Loucy (cell line): ENCODE measurements around the gene MX2.

Source experiments
- H2AFZ ChIP-seq: fragments of 200-600 bp; sonication (generic); 2 replicates; pipeline ENCODE4 v1.6.0; 2016; ENCODE audit warnings: antibody characterized with exemption, mild to moderate bottlenecking, low read length, moderate library complexity
- H3F3A ChIP-seq: fragments of 200-600 bp; 2 replicates; pipeline ENCODE4 v1.6.0; 2016; ENCODE audit warnings: antibody characterized with exemption, low read depth, mild to moderate bottlenecking
- H3K27me3 ChIP-seq: fragments of 200-600 bp; sonication (generic); 2 replicates; pipeline ENCODE4 v1.6.1; 2014; ENCODE audit warnings: low read length, mild to moderate bottlenecking; ENCODE audit not compliant: insufficient read depth, poor library complexity, severe bottlenecking
- H3K36me3 ChIP-seq: fragments of 200-600 bp; sonication (generic); 2 replicates; pipeline ENCODE4 v1.6.1; 2016; ENCODE audit warnings: low read length; ENCODE audit not compliant: insufficient read depth
- H3K4me1 ChIP-seq: fragments of 200-600 bp; sonication (generic); 2 replicates; pipeline ENCODE4 v1.5.1; 2014; ENCODE audit warnings: low read length, mild to moderate bottlenecking; ENCODE audit not compliant: insufficient read depth, poor library complexity, severe bottlenecking
- H3K4me2 ChIP-seq: fragments of 200-600 bp; sonication (generic); 2 replicates; pipeline ENCODE4 v1.6.0; 2014; ENCODE audit warnings: antibody characterized with exemption, low read length, low read depth, mild to moderate bottlenecking; ENCODE audit not compliant: poor library complexity, severe bottlenecking
- H3K4me3 ChIP-seq: fragments of 200-600 bp; sonication (generic); 2 replicates; pipeline ENCODE4 v1.5.1; 2014; ENCODE audit warnings: low read length, mild to moderate bottlenecking, mixed read lengths; ENCODE audit not compliant: poor library complexity, severe bottlenecking
- H3K79me2 ChIP-seq: fragments of 200-600 bp; sonication (generic); 2 replicates; pipeline ENCODE4 v1.6.1; 2014; ENCODE audit warnings: low read length; ENCODE audit not compliant: insufficient read depth
- H3K9ac ChIP-seq: fragments of 200-600 bp; sonication (generic); 2 replicates; pipeline ENCODE4 v1.6.0; 2014; ENCODE audit warnings: mild to moderate bottlenecking, low read depth, low read length, moderate library complexity; ENCODE audit not compliant: poor library complexity, severe bottlenecking
- H3K9me2 ChIP-seq: fragments of 200-600 bp; sonication (generic); replicated peaks from 2 replicates; pipeline ENCODE4 v1.6.1; 2016; ENCODE audit warnings: low read depth, low read length, mixed read lengths
- H3K9me3 ChIP-seq: fragments of 200-600 bp; sonication (generic); 2 replicates; pipeline ENCODE4 v1.6.1; 2014; ENCODE audit warnings: mild to moderate bottlenecking, antibody characterized with exemption, low read length, low read depth; ENCODE audit not compliant: insufficient read depth
- H4K20me1 ChIP-seq: fragments of 200-600 bp; sonication (generic); 2 replicates; pipeline ENCODE4 v1.6.0; 2014; ENCODE audit warnings: antibody characterized with exemption, low read length, mild to moderate bottlenecking; ENCODE audit not compliant: insufficient read depth, poor library complexity, severe bottlenecking
- CTCF ChIP-seq: fragments of 200-600 bp; sonication (generic); conservative IDR thresholded peaks from 2 replicates; pipeline ENCODE4 v1.5.1; 2014; ENCODE audit warnings: mild to moderate bottlenecking, antibody characterized with exemption, low read length
- EZH2phosphoT487 ChIP-seq: fragments of 200-600 bp; IDR thresholded peaks from 2 replicates; pipeline ENCODE4 v1.6.1; 2018; ENCODE audit warnings: antibody characterized with exemption, mild to moderate bottlenecking, moderate library complexity, borderline replicate concordance

Gene MX2

GRCh38 chr21:41345934-41346685 lies 15.7 kb upstream of the MX2 start:
- H4K20me1 ChIP-seq: no peaks in the 10 kb centered on the region
- H3K4me2 ChIP-seq: no peak overlapping the region
- no peak overlapping the region for H3K4me3 ChIP-seq
- H3K4me1 ChIP-seq: no peaks in the 10 kb centered on the region
- no peaks in the 10 kb centered on the region for H3F3A ChIP-seq
- H3K36me3 ChIP-seq: no peaks in the 10 kb centered on the region
- no peaks in the 10 kb centered on the region for H3K9me3 ChIP-seq
- H3K9ac ChIP-seq: no peak overlapping the region
- no peaks in the 10 kb centered on the region for H3K9me2 ChIP-seq
- H2AFZ ChIP-seq: no peak overlapping the region
- H3K27me3 ChIP-seq: no peaks in the 10 kb centered on the region
- no peak for TF ChIP-seq EZH2phosphoT487
- no peak for TF ChIP-seq CTCF
- H3K79me2 ChIP-seq: no peaks in the 10 kb centered on the region

- no peak overlapping the region for H3K4me3 ChIP-seq
- H3K4me1 ChIP-seq: no peaks in the 10 kb centered on the region
- H4K20me1 ChIP-seq: no peaks in the 10 kb centered on the region
- no peak overlapping the region for H3K4me2 ChIP-seq
- H2AFZ ChIP-seq: no peak overlapping the region
- H3K79me2 ChIP-seq: no peaks in the 10 kb centered on the region
- no peaks in the 10 kb centered on the region for H3K9me3 ChIP-seq
- no peaks in the 10 kb centered on the region for H3K9me2 ChIP-seq
- no peaks in the 10 kb centered on the region for H3K36me3 ChIP-seq
- H3K27me3 ChIP-seq: no peaks in the 10 kb centered on the region
- no peak overlapping the region for H3K9ac ChIP-seq
- no peaks in the 10 kb centered on the region for H3F3A ChIP-seq
- TF ChIP-seq CTCF (no peak), EZH2phosphoT487 (no peak)
Measured at GRCh38 chr21:41346758-41347157, 15.1 kb upstream of the MX2 start.

- H3K4me3 ChIP-seq: no peak overlapping the region
- no peaks in the 10 kb centered on the region for H3F3A ChIP-seq
- H3K79me2 ChIP-seq: no peaks in the 10 kb centered on the region
- H3K36me3 ChIP-seq: no peaks in the 10 kb centered on the region
- no peak for TF ChIP-seq EZH2phosphoT487
- no peak for TF ChIP-seq CTCF
- no peaks in the 10 kb centered on the region for H3K9me3 ChIP-seq
- no peak overlapping the region for H3K9ac ChIP-seq
- H3K9me2 ChIP-seq: no peaks in the 10 kb centered on the region
- no peaks in the 10 kb centered on the region for H4K20me1 ChIP-seq
- no peaks in the 10 kb centered on the region for H3K4me1 ChIP-seq
- no peaks in the 10 kb centered on the region for H3K27me3 ChIP-seq
- H2AFZ ChIP-seq: no peak overlapping the region
- no peak overlapping the region for H3K4me2 ChIP-seq
Measured at GRCh38 chr21:41348434-41348833, 13.4 kb upstream of the MX2 start.
